AG20443 (cell line): Measurements from ENCODE around the gene PIK3CA.

ENCODE experiments used
- DNase-seq: peaks from one replicate; pipeline ENCODE4 v3.0.0; 2012; ENCODE audit warnings: low spot score, mixed read lengths

PIK3CA gene

DNA sequence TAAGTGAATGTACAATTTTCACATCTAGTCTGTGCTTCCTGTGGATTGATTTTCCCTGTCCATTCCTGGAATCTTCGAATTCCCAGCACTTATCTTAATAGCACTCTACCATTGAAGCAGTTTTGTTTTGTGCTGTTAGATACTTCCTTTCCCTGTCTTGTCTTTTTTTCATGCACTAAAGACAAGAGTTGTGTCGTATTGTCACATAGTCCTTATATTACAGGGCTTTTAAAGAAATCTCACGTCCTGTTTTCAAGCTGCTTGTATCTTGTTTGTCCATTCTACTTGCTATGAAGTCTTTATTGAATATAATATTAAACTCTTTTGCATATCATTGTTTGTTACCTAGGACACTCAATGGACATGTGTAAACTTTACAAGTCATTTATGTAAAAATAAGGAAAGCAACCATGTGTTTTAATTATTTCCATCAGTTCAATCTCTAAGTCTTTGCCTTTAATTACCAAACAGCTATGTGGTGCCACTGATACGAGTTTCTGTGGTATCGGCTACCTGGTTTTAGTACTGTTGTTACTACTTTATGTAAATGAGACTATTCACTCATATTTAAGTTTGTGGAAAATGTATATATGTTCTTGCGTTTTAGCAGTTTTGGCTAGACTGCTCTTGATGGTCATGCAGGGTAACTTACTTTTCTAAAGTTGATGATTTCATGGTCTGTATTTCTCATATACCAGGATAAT lies 10.3 kb downstream of the PIK3CA start:
- DNase-seq = no peak

DNA sequence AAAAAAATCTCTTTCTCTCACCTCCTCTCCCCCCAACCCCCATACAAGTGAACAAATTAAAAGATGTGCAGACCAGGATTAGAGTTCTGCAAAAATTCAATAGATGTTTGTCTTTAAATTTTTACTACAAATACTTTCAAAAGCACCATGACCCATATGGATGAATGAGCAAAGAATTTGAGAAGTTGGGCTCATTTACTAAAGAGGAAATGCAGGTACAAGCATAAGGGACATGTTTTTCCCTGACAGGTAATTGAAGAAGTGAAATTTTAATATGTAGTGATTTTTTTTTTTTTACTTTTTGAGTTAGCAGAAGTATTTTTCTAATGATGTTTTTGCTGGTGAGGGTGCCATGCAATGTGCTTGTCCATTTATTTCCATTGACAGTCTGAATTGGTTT lies 15.3 kb downstream of the PIK3CA start:
- no peak for DNase-seq

- DNase-seq = no peak
These were observed 16.7 kb downstream of the PIK3CA start for GRCh38 chr3:179164857-179165256.

DNA sequence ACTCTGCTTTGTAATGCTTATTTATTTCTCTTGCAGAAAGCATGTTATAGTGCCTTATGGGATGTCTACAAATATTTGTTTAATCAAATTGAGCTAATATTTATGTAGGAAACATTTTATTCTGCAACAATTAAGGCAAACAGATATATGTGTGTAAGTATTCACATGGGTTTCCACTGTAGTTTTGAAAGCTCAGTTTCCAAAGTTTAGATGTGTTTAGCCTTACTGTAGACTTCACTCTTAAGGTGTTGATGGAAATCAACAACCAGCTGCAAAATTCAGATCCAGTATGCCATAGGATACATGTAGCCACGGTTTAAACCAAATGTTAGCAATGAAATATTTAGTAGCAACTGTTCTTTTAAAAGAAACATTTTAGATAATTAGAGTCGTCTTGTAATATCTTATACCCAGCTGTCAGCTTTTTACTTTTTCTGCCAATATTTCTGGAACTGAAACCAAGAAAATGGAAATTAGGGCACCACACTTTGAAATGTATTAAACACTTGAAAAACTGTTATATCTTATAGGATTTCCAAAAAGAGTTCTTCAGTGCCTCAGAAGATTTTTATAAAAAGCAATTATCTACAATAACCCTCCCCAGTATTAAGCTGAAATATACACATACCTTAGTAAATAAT lies 18.5 kb downstream of the PIK3CA start:
- DNase-seq = no peak

- DNase-seq = no peak
These were observed 20.8 kb downstream of the PIK3CA start for GRCh38 chr3:179168918-179169317.

DNA sequence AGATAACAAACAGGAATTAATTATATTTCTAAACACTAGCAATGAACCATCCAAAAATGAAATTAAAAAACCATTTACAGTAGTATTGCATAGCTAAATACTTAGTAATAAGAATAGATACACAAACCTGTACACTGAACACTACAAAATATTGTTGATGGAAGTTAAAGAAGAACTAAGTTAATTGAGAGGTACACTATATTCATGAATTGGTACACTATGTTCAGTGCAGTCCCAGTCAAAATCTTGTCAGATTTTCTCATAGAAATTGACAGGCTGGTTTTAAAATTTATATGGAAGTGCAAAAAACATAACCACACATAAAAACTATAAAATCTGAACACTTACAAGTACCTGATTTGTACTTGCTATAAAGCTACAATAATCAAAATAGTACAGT lies 24.4 kb downstream of the PIK3CA start:
- DNase-seq = no peak

- no peak for DNase-seq
These were observed 26.2 kb downstream of the PIK3CA start for GRCh38 chr3:179174316-179174715.

- DNase-seq = no peak
These were observed 26.7 kb downstream of the PIK3CA start for GRCh38 chr3:179174898-179175297.

- peak; percentile 44 for DNase-seq
These were observed 27.2 kb downstream of the PIK3CA start for GRCh38 chr3:179175358-179175757.

GRCh38 chr3:179177611-179178010 lies 29.5 kb downstream of the PIK3CA start:
- DNase-seq = no peak

DNA sequence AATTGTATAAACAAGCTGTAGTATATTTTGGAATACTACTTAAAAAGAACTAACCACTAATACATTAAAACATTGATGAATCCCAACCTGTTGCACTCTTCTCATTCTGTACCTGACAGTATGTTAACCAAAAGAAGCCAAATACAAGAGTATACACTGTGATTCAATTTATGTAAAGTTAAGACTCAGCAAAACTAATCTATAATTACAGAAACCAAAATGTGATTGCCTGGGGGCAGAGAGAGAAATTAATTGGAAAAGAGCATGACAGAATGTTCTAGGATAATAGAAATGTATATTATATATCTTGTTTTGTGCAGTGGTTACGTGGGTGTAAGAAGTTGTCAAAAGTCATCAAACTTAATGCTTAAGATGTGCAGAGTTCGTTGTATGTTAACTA lies 31.1 kb downstream of the PIK3CA start:
- no peak for DNase-seq

- peak; percentile 8 for DNase-seq
These were observed 32.0 kb downstream of the PIK3CA start for GRCh38 chr3:179179979-179180759.

- DNase-seq = peak; percentile 29
These were observed 32.9 kb downstream of the PIK3CA start for GRCh38 chr3:179181021-179181472.

GRCh38 chr3:179181993-179182551 lies 33.9 kb downstream of the PIK3CA start:
- no peak for DNase-seq

- DNase-seq = no peak
These were observed 34.7 kb downstream of the PIK3CA start for GRCh38 chr3:179182902-179183301.

GRCh38 chr3:179184826-179185225 lies 36.7 kb downstream of the PIK3CA start:
- DNase-seq = no peak

- DNase-seq = no peak
These were observed 38.3 kb downstream of the PIK3CA start for GRCh38 chr3:179186426-179186825.

DNA sequence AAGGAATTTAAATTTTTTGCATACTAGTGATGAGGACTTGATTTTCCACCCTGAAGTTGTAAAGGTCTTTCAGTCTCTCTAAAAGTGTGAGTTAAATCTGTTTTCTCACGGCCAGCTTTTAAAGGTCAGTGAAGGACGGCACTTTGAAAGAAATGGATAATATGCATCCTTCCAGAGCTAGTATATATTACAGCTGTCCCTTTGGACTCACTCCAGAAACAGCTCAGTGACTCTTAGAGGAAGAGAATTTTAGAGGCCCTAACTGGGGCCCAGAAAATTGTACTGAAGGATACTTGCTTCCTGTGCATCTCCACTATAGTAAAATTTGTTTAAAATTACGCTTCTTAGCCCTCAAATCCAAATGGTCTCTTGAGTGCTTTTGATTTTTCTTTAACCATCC lies 41.6 kb downstream of the PIK3CA start:
- DNase-seq = peak; percentile 13

GRCh38 chr3:179190581-179190980 lies 42.4 kb downstream of the PIK3CA start:
- no peak for DNase-seq

GRCh38 chr3:179192542-179192941 lies 44.4 kb downstream of the PIK3CA start:
- no peak for DNase-seq

- DNase-seq = no peak
These were observed 46.8 kb downstream of the PIK3CA start for GRCh38 chr3:179194931-179195330.

DNA sequence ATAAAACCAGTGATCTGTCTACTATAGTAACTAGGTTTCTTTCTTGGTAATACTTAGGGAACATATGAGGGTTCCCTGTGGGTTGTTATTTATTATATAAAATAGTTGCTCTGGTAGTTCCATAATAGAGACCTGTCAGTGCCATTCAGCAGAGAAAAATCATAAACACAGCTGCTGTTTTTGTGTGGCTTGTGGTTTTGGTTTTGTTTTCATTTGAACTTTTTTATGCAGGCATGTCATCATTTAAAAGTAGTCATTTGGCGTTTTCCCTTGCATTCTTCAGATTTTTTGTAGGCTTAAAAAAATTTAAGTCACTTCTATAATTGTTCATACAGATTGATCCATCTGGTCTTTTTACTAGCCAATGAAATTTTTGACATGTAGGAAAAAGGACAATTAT lies 47.9 kb downstream of the PIK3CA start:
- peak; percentile 61 for DNase-seq

GRCh38 chr3:179196700-179197099 lies 48.5 kb downstream of the PIK3CA start:
- peak; percentile 6 for DNase-seq
